Measurements from ENCODE around the gene PPP2R2C. TPM values are rescaled to one million over a fixed set of nuclear protein-coding genes. Genes with fewer than 3 reads are reported as not detected.

Gene PPP2R2C
- total RNA-seq, 2 experiments from 2014 or later, result not detected

GRCh38 chr4:6350646-6351045, 121.8 kb downstream of the PPP2R2C start:
- H3K27ac Mint-ChIP-seq, result no peak overlapping the region

GRCh38 chr4:6349896-6350603, 122.4 kb downstream of the PPP2R2C start:
- POLR2A ChIA-PET, result no interaction called here
- Mint-ChIP-seq H3K4me3 (no peak overlapping the region), H3K36me3 (no peaks in the 10 kb centered on the region), H3K27me3 (peaks cover 12% of the 10 kb centered on the region), H3K9me3 (no peaks in the 10 kb centered on the region), H3K27ac (no peak overlapping the region), H3K4me1 (ENCODE audit: low read depth) (no peaks in the 10 kb centered on the region)
- CTCF ChIA-PET, result no interaction called here
- intact Hi-C loops (cut with micrococcal nuclease), result no loop called here
- no peak for DNase-seq

More at GRCh38 chr4:6350646-6351045, 121.8 kb downstream of the PPP2R2C start:
- Mint-ChIP-seq H3K27me3 (peaks cover 13% of the 10 kb centered on the region), H3K36me3 (no peaks in the 10 kb centered on the region), H3K4me3 (no peak overlapping the region), H3K9me3 (no peaks in the 10 kb centered on the region), H3K4me1 (ENCODE audit: low read depth) (no peaks in the 10 kb centered on the region)
- POLR2A ChIA-PET, result no interaction called here
- CTCF ChIA-PET, result no interaction called here
- no peak for DNase-seq
- intact Hi-C loops (cut with micrococcal nuclease), result no loop called here

- Mint-ChIP-seq H3K27ac (no peak overlapping the region), H3K36me3 (no peaks in the 10 kb centered on the region), H3K9me3 (no peaks in the 10 kb centered on the region), H3K4me3 (no peak overlapping the region), H3K4me1 (ENCODE audit: low read depth) (no peaks in the 10 kb centered on the region), H3K27me3 (peaks cover 6% of the 10 kb centered on the region)
- ChIA-PET CTCF (interaction anchor here (3.5 to 9.9 kb wide), 2 partner anchors 16 to 21 kb away, joined by 13 to 78 read pairs; no protein-coding TSS in a partner anchor), POLR2A (no interaction called here)
- intact Hi-C loops (cut with micrococcal nuclease), result no loop called here
- no peak for DNase-seq
These were observed 124.0 kb downstream of the PPP2R2C start for GRCh38 chr4:6348408-6348807.

- intact Hi-C loops (cut with micrococcal nuclease), result no loop called here
- DNase-seq, result no peak
- H3K27ac Mint-ChIP-seq, result no peak overlapping the region
- ChIA-PET CTCF (interaction anchor here (3.5 to 9.9 kb wide), 2 partner anchors 15 to 20 kb away, joined by 13 to 78 read pairs; no protein-coding TSS in a partner anchor), POLR2A (no interaction called here)
- no peaks in the 10 kb centered on the region for H3K4me1 Mint-ChIP-seq (ENCODE audit: low read depth)
- no peaks in the 10 kb centered on the region for H3K9me3 Mint-ChIP-seq
- peaks cover 3% of the 10 kb centered on the region for H3K27me3 Mint-ChIP-seq
- no peaks in the 10 kb centered on the region for H3K36me3 Mint-ChIP-seq
- H3K4me3 Mint-ChIP-seq, result no peak overlapping the region
These were observed 124.8 kb downstream of the PPP2R2C start for GRCh38 chr4:6347511-6348045.

GRCh38 chr4:6346373-6347110, 125.9 kb downstream of the PPP2R2C start:
- no peak overlapping the region for H3K27ac Mint-ChIP-seq
- ChIA-PET POLR2A (no interaction called here), CTCF (interaction anchor here (3.5 to 9.9 kb wide), 2 partner anchors 14 to 19 kb away, joined by 13 to 78 read pairs; no protein-coding TSS in a partner anchor)
- intact Hi-C loops (cut with micrococcal nuclease), result no loop called here
- H3K9me3 Mint-ChIP-seq, result no peaks in the 10 kb centered on the region
- no peaks in the 10 kb centered on the region for H3K36me3 Mint-ChIP-seq
- no peaks in the 10 kb centered on the region for H3K27me3 Mint-ChIP-seq
- H3K4me3 Mint-ChIP-seq, result no peak overlapping the region
- H3K4me1 Mint-ChIP-seq (ENCODE audit: low read depth), result no peaks in the 10 kb centered on the region
- DNase-seq, result no peak

- CTCF ChIA-PET, result interaction anchor here (3.5 to 9.9 kb wide), 2 partner anchors 13 to 18 kb away, joined by 13 to 78 read pairs; no protein-coding TSS in a partner anchor
These were observed 126.5 kb downstream of the PPP2R2C start for GRCh38 chr4:6345866-6346265.

GRCh38 chr4:6345096-6345830, 127.2 kb downstream of the PPP2R2C start:
- POLR2A ChIA-PET, result no interaction called here
- intact Hi-C loops (cut with micrococcal nuclease), result no loop called here
- no peaks in the 10 kb centered on the region for H3K27me3 Mint-ChIP-seq

More at GRCh38 chr4:6345866-6346265, 126.5 kb downstream of the PPP2R2C start:
- H3K4me1 Mint-ChIP-seq (ENCODE audit: low read depth), result no peaks in the 10 kb centered on the region
- intact Hi-C loops (cut with micrococcal nuclease), result no loop called here
- POLR2A ChIA-PET, result no interaction called here
- no peaks in the 10 kb centered on the region for H3K9me3 Mint-ChIP-seq
- H3K27me3 Mint-ChIP-seq, result no peaks in the 10 kb centered on the region
- no peak for DNase-seq
- no peaks in the 10 kb centered on the region for H3K36me3 Mint-ChIP-seq
- no peak overlapping the region for H3K27ac Mint-ChIP-seq
- no peak overlapping the region for H3K4me3 Mint-ChIP-seq

GRCh38 chr4:6343939-6344408, 128.4 kb downstream of the PPP2R2C start:
- no peak for DNase-seq
- intact Hi-C loops (cut with micrococcal nuclease), result no loop called here
- Mint-ChIP-seq H3K4me3 (no peak overlapping the region), H3K36me3 (no peaks in the 10 kb centered on the region), H3K27me3 (no peaks in the 10 kb centered on the region), H3K9me3 (no peaks in the 10 kb centered on the region), H3K27ac (no peak overlapping the region), H3K4me1 (ENCODE audit: low read depth) (no peaks in the 10 kb centered on the region)
- ChIA-PET CTCF (interaction anchor here (1.4 to 9.9 kb wide), 4 partner anchors 12 to 203 kb away, joined by 5 to 78 read pairs (median 6); no protein-coding TSS in a partner anchor), POLR2A (no interaction called here)

More at GRCh38 chr4:6345096-6345830, 127.2 kb downstream of the PPP2R2C start:
- Mint-ChIP-seq H3K9me3 (no peaks in the 10 kb centered on the region), H3K36me3 (no peaks in the 10 kb centered on the region), H3K4me3 (no peak overlapping the region), H3K4me1 (ENCODE audit: low read depth) (no peaks in the 10 kb centered on the region), H3K27ac (no peak overlapping the region)
- DNase-seq, result no peak
- CTCF ChIA-PET, result interaction anchor here (0.8 to 9.9 kb wide), 4 partner anchors 13 to 94 kb away, joined by 3 to 78 read pairs (median 9); no protein-coding TSS in a partner anchor

GRCh38 chr4:6342530-6343293, 129.7 kb downstream of the PPP2R2C start:
- Mint-ChIP-seq H3K9me3 (no peaks in the 10 kb centered on the region), H3K36me3 (no peaks in the 10 kb centered on the region), H3K27me3 (peaks cover 7% of the 10 kb centered on the region), H3K4me3 (no peak overlapping the region), H3K4me1 (ENCODE audit: low read depth) (peaks cover 10% of the 10 kb centered on the region), H3K27ac (no peak overlapping the region)
- DNase-seq, result no peak
- intact Hi-C loops (cut with micrococcal nuclease), result no loop called here
- POLR2A ChIA-PET, result no interaction called here
- CTCF ChIA-PET, result interaction anchor here (1.5 to 9.9 kb wide), 3 partner anchors 10 to 204 kb away, joined by 6 to 78 read pairs (median 6); no protein-coding TSS in a partner anchor

- intact Hi-C loops (cut with micrococcal nuclease), result no loop called here
- DNase-seq, result no peak
- ChIA-PET POLR2A (no interaction called here), CTCF (interaction anchor here (1.6 to 9.9 kb wide), 2 partner anchors 9 to 205 kb away, joined by 3 to 78 read pairs; no protein-coding TSS in a partner anchor)
- H3K4me3 Mint-ChIP-seq, result no peak overlapping the region
- H3K27me3 Mint-ChIP-seq, result peaks cover 13% of the 10 kb centered on the region
- H3K9me3 Mint-ChIP-seq, result no peaks in the 10 kb centered on the region
- no peaks in the 10 kb centered on the region for H3K36me3 Mint-ChIP-seq
- peaks cover 17% of the 10 kb centered on the region for H3K4me1 Mint-ChIP-seq (ENCODE audit: low read depth)
- H3K27ac Mint-ChIP-seq, result no peak overlapping the region
These were observed 130.7 kb downstream of the PPP2R2C start for GRCh38 chr4:6341696-6342095.

GRCh38 chr4:6340446-6341015, 131.9 kb downstream of the PPP2R2C start:
- POLR2A ChIA-PET, result no interaction called here
- intact Hi-C loops (cut with micrococcal nuclease), result no loop called here
- no peaks in the 10 kb centered on the region for H3K9me3 Mint-ChIP-seq
- no peak overlapping the region for H3K27ac Mint-ChIP-seq
- H3K4me3 Mint-ChIP-seq, result no peak overlapping the region
- no peaks in the 10 kb centered on the region for H3K36me3 Mint-ChIP-seq
- CTCF ChIA-PET, result interaction anchor here (1.6 to 9.9 kb wide), 3 partner anchors 8 to 206 kb away, joined by 3 to 78 read pairs (median 14); no protein-coding TSS in a partner anchor
- DNase-seq, result no peak
- peaks cover 13% of the 10 kb centered on the region for H3K27me3 Mint-ChIP-seq
- peaks cover 17% of the 10 kb centered on the region for H3K4me1 Mint-ChIP-seq (ENCODE audit: low read depth)
